ENCODE data around the gene ADARB2.

ADARB2 gene

DNA sequence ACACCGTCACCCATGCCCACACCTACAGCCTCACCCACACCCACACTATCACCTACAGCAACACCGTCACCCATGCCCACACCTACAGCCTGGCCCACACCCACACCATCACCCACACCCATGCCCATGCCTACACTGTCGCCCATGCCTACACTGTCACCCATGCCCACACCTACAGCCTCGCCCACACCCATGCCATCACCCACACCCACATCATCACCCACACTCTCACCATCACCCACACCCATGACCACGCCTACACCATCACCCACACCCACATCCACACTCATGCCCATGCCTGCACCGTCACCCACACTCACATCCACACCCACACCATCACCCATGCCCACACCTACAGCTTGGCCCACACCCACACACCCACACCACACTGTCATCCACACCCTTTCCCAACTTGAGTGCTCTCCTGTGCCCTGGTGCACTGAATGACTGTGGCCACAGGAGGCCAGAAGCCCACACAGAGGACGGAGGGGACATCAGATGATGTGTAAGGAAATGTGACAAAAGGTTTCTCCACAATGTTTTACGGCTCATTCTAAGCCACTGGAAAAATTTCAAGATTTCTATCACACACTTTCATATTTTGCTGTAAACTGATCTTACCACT lies 527.9 kb downstream of the ADARB2 start:
- no peak for TF ChIP-seq FOXP2 (optimal IDR thresholded peaks at IDR 0.05; ENCODE audit: borderline replicate concordance, extremely low read depth, extremely low read length, insufficient read depth)
- no peak for TF ChIP-seq POLR2AphosphoS5 (IDR thresholded peaks at IDR 0.05; ENCODE audit: low read depth, low read length)
- no peak for TF ChIP-seq TAF1 (IDR thresholded peaks at IDR 0.05; ENCODE audit: borderline replicate concordance, insufficient read depth, low read length)
- TF ChIP-seq SIN3A (IDR thresholded peaks at IDR 0.05; ENCODE audit: borderline replicate concordance, insufficient read depth, low read length): no peak
- TF ChIP-seq, protein P1, sequence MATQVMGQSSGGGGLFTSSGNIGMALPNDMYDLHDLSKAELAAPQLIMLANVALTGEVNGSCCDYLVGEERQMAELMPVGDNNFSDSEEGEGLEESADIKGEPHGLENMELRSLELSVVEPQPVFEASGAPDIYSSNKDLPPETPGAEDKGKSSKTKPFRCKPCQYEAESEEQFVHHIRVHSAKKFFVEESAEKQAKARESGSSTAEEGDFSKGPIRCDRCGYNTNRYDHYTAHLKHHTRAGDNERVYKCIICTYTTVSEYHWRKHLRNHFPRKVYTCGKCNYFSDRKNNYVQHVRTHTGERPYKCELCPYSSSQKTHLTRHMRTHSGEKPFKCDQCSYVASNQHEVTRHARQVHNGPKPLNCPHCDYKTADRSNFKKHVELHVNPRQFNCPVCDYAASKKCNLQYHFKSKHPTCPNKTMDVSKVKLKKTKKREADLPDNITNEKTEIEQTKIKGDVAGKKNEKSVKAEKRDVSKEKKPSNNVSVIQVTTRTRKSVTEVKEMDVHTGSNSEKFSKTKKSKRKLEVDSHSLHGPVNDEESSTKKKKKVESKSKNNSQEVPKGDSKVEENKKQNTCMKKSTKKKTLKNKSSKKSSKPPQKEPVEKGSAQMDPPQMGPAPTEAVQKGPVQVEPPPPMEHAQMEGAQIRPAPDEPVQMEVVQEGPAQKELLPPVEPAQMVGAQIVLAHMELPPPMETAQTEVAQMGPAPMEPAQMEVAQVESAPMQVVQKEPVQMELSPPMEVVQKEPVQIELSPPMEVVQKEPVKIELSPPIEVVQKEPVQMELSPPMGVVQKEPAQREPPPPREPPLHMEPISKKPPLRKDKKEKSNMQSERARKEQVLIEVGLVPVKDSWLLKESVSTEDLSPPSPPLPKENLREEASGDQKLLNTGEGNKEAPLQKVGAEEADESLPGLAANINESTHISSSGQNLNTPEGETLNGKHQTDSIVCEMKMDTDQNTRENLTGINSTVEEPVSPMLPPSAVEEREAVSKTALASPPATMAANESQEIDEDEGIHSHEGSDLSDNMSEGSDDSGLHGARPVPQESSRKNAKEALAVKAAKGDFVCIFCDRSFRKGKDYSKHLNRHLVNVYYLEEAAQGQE (IDR thresholded peaks at IDR 0.05; ENCODE audit: insufficient read depth in 1 of 2, low read depth in 2 of 2, low read length in 2 of 2): no peak

DNA sequence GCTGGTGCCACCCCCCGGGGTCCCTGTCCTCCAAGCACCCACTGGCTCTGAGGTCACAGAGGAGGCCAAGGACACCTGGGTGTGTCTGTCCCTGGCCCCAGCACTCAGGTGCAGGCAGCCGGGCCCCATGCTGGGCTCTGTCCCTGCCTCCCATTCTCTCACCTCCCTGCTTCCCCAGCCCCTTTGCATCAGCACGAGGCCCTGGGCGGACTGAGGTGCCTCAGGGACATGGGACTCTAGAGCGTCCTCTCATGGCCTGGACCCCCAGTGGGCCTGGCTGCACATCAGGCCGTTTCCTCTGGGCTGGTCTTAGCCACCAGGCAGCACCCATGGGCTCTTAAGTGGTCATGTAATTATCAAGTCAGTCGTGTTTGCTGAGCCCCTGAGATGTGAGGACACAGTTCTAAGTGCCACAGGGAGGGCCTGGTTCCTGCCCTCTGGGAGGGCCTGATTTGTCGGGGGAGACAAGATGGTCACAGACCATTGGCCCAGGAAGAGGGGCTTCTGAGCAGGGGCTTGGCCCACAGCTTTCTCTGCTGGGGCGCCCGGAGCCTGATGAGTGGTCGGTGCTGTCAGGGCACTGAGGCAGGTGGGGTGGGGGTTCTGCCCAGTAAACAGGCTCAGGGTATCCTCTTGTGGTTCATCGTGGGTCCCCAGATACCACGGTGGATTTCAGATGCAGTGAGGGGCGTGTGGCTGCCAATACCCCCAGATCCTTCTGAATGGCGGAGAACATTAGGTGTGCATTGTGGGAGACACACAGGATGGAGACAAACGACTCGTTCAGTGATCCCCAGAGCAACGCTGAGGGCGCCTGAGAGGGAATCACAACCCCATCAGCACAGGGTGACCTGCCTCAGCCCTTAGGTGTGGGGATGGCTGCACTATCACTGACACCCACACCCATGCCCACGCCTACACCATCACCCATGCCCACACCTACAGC lies 528.7 kb downstream of the ADARB2 start:
- TF ChIP-seq, protein P1 (IDR thresholded peaks at IDR 0.05; ENCODE audit: insufficient read depth in 1 of 2, low read depth in 2 of 2, low read length in 2 of 2): no peak
- TF ChIP-seq TAF1 (IDR thresholded peaks at IDR 0.05; ENCODE audit: borderline replicate concordance, insufficient read depth, low read length) (no peak), POLR2AphosphoS5 (IDR thresholded peaks at IDR 0.05; ENCODE audit: low read depth, low read length) (no peak), SIN3A (IDR thresholded peaks at IDR 0.05; ENCODE audit: borderline replicate concordance, insufficient read depth, low read length) (no peak), FOXP2 (optimal IDR thresholded peaks at IDR 0.05; ENCODE audit: borderline replicate concordance, extremely low read depth, extremely low read length, insufficient read depth) (no peak)

DNA sequence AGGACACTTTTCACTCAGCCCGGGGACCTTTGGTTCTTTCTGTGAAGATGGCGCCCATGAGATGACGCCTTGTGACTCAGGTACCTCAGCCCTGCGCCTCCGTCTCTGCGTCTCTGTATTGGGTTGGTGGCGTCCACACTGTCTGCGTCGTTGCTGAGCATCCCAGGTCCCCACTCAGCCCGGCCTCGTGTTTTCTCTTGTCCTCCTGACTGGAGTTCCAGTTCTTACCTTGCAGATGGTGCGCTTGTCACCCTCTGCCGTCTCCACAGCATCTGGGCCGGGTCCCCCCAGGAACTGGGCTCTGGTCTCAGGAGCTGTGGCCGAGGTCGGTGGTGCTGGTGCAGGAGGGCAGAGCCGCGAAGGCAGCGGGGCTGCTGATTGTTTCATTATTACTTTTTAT lies 530.7 kb downstream of the ADARB2 start:
- TF ChIP-seq POLR2AphosphoS5 (IDR thresholded peaks at IDR 0.05; ENCODE audit: low read depth, low read length): no peak
- TF ChIP-seq TAF1 (IDR thresholded peaks at IDR 0.05; ENCODE audit: borderline replicate concordance, insufficient read depth, low read length): no peak
- TF ChIP-seq FOXP2 (optimal IDR thresholded peaks at IDR 0.05; ENCODE audit: borderline replicate concordance, extremely low read depth, extremely low read length, insufficient read depth): no peak
- TF ChIP-seq, protein P1 (IDR thresholded peaks at IDR 0.05; ENCODE audit: insufficient read depth in 1 of 2, low read depth in 2 of 2, low read length in 2 of 2): no peak
- TF ChIP-seq SIN3A (IDR thresholded peaks at IDR 0.05; ENCODE audit: borderline replicate concordance, insufficient read depth, low read length): no peak

DNA sequence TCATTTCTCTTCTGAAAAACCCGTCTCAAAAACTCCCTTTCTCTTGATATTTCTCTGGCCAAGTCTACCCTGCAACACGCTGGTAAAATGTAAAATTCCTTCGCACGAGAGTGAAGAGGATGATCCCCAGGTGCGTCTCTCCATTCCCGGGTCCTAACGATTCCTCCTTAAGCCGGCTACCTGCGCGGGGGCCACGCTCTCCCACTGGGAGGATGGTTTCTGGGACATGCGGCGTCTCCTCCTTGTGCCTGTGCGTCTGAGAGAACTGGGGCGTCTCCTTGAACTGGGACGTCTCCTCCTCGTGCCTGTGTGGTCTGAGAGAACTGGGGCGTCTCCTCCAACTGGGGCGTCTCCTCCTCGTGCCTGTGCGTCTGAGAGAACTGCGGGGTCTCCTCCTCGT lies 531.2 kb downstream of the ADARB2 start:
- TF ChIP-seq TAF1 (IDR thresholded peaks at IDR 0.05; ENCODE audit: borderline replicate concordance, insufficient read depth, low read length) (no peak), SIN3A (IDR thresholded peaks at IDR 0.05; ENCODE audit: borderline replicate concordance, insufficient read depth, low read length) (no peak), FOXP2 (optimal IDR thresholded peaks at IDR 0.05; ENCODE audit: borderline replicate concordance, extremely low read depth, extremely low read length, insufficient read depth) (no peak), POLR2AphosphoS5 (IDR thresholded peaks at IDR 0.05; ENCODE audit: low read depth, low read length) (no peak)
- TF ChIP-seq, protein P1 (IDR thresholded peaks at IDR 0.05; ENCODE audit: insufficient read depth in 1 of 2, low read depth in 2 of 2, low read length in 2 of 2): no peak
